Inferior parietal cortex (tissue), 1 donor: Measurements from ENCODE around the gene PDE4C.

Experiments
- DNase-seq: peaks from one replicate; pipeline ENCODE4 v3.0.0-alpha.2; 2016; ENCODE audit errors: extremely low spot score

Gene PDE4C

GRCh38 chr19:18225702-18226468 is at the start of gene PDE4C:
Gene PDE4C (minus strand): TSS chr19:18226438. CDS start chr19:18226415, 23 bp downstream.
- DNase-seq, result no peak

DNA sequence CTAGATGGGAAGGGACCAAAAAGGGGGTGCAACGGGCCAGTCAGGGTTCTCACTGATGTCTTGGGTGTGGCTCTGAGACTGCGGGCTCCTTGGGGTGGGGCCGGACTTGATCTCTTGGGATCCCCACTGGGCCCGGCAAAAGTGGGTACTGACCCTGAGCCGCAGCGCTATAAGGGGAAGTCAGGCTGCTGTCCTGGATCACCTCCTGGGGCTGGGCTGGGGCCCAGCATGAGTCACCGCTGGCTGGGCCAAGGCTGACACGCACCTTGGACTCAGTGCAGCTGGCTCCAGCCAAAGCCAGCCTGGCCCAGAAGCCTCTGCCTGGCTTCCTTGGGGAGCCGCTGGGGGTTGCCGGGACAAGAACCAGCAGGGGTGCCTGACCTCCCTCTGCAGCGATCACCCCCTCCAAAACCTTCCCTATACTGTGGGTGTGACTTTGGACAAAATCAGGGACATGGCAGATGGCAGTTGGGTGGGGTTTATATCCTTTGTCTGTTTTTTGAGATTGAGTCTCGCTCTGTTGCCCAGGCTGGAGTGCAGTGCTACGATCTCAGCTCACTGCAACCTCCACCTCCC is 48.6 kb upstream of the PDE4C start:
- DNase-seq, result peak; percentile 64

DNA sequence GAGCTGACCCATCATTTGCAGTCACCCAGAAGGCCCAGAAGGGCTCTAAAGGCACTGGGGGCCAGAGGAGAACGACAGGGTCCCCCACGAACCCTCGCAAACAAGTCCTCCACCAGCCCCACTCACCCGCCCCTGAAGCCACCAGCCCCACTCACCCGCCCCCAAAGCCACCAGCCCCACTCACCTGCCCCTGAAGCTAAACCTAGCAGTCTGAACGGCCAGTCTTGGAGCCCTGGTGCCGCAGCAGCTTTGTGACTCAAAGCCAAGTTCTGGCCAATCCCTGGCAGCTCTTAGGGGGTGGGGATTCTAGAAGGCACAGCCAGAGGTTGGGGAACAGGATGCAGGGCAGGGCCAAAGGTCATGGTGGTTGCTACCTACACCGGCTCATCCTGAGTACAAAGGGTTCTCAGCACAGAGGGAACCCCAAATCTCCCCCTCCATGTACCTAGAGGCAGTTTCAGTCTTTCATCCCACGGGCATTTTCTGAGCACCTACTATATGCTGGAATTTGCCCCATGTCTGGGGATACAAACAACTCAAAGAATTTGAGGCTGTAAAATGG is 48.1 kb upstream of the PDE4C start, which contains the start of gene IQCN:
IQCN (minus strand) TSS at position 234 of the 562 bp plus-strand sequence. CDS start 4,974 bp downstream, outside the sequence.
- DNase-seq, result no peak

GRCh38 chr19:18273561-18274218 is 47.5 kb upstream of the PDE4C start:
- DNase-seq, result no peak

GRCh38 chr19:18271433-18271841 is 45.2 kb upstream of the PDE4C start:
- no peak for DNase-seq

DNA sequence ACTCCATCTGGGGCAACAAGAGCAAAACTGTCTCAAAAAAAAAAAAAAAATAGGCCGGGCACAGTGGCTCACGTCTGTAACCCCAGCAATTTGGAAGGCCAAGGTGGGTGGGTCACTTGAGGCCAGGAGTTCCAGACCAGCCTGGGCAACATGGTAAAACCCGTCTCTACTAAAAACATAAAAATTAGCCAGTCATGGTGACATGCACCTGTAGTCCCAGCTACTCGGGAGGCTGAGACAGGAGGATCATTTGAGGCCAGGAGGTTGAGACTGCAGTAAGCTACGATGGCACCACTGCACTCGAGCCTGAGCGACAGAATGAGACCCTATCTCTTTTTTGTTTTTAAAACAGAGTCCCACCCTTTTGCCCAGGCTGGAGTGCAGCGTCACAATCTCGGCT is 44.1 kb upstream of the PDE4C start:
- DNase-seq, result no peak

DNA sequence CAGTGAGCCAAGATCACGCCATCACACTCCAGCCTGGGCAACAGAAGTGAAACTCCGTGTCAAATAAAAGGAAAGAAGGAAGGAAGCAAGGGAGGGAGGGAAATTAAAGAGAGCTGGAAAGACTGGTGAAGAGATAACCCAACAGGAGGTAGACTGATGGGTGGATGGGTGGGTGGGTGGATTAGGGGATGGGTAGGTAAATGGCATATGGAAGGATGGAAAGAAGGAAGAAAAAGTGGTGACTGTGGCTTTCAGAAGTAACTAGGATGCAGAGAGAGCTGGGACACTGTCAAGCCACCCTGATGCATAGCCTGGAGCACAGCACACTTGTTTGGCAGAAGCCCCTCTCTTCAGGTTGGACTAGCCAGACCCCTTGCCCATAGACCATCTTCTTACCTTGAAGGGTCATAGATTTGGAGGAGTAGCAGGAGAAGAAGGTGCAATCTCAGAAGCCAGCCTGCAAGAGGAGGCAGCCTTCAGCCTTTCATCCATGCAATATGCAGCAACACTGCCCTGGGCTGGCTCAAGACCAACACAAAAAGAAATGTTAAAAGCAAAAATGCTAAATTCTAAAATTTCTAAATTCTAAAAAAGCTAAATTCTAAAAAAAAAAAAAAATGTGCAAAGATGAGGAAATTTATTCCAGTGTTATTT is 43.0 kb upstream of the PDE4C start:
- no peak for DNase-seq

- DNase-seq, result no peak
These were observed 40.8 kb upstream of the PDE4C start for GRCh38 chr19:18266771-18267686.

GRCh38 chr19:18265582-18265981 is 39.3 kb upstream of the PDE4C start:
- no peak for DNase-seq

DNA sequence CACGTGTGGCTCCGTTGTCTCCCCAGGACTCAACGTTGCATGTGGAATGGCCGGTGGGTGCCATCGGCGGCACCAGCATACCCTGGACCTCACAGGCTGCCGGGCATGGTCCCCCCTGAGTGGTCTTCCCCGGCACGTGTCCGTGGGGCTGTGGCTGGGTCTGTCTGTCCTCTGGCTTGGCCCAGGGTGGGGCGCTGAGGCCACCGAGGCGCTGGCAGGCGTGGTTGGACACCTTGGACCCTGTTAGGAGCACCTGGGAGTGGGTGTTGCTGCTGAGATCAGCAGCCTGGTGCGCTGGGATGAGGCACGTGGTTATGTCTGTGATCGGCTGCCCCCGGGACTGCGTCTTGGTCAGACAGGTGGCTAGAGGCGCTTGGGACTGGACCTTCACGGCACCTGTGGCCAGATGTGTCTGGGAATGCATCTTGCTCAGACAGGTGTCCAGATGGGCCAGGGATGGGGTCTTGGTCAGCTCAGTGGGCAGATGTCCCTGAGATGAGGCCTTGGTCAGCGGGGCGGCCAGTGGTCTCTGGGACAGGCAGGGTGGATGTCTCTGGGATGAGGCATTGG is 38.8 kb upstream of the PDE4C start:
- no peak for DNase-seq

GRCh38 chr19:18264137-18264854 is 38.1 kb upstream of the PDE4C start:
- DNase-seq, result no peak

DNA sequence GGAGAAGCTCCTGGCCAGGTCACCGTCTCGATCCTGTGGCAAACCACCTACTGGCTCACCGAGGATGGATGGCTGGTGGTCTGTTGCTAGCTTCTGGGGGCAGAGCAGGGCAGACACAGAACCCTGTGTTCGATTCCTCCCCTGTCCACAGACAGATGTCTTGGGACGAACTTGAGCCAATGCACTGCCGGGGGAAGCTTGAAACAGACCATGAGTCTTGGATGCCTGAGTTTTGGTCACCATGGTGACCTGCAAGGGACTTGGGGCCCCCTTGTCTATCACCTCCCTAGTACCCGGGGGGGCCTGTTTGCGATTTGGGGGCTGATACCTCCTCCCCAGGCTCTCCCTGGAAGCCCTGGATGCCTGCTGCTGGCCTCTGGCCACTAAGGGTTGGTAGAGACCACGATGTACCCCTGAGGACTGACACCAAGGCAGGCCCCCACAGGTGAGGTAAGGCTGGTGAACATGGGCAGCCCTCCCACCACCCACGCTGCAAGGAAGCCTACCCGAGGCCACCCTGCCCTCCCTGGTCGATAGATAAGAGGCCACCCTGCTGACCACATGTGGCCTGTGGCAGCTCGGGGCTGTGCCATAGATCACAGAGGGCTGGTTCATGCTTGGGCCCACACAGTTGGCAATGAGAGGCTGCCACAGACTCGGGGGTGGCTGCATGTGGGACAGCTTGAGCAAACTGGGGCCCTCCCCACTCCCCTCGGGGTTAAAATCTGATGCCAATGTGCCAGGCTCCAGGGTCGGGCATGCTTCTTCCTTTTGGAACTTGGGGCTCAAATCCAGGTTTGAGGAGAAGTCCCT is 37.3 kb upstream of the PDE4C start:
- no peak for DNase-seq

- no peak for DNase-seq
These were observed 36.7 kb upstream of the PDE4C start for GRCh38 chr19:18262917-18263316.

DNA sequence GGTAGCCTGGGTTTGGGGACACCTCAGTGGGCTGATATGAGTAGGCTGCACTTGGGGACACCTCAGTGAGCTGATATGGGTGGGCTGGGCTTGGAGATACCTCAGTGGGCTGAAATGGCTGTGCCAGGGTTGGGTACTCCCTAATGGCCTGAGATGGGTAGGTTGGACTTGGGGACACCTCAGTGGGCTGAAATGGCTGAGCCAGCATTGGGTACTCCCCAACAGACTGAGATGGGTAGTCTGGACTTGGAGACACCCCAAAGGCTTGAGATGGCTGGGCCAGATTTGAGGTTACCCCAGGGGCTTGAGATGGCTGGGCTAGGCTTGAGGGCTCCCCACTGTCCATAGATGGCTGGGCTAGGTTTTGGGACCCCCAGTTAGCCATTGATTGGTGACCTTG is 35.9 kb upstream of the PDE4C start:
- no peak for DNase-seq

- DNase-seq, result no peak
These were observed 35.2 kb upstream of the PDE4C start for GRCh38 chr19:18261474-18261873.

- DNase-seq, result no peak
These were observed 33.7 kb upstream of the PDE4C start for GRCh38 chr19:18259893-18260292.

DNA sequence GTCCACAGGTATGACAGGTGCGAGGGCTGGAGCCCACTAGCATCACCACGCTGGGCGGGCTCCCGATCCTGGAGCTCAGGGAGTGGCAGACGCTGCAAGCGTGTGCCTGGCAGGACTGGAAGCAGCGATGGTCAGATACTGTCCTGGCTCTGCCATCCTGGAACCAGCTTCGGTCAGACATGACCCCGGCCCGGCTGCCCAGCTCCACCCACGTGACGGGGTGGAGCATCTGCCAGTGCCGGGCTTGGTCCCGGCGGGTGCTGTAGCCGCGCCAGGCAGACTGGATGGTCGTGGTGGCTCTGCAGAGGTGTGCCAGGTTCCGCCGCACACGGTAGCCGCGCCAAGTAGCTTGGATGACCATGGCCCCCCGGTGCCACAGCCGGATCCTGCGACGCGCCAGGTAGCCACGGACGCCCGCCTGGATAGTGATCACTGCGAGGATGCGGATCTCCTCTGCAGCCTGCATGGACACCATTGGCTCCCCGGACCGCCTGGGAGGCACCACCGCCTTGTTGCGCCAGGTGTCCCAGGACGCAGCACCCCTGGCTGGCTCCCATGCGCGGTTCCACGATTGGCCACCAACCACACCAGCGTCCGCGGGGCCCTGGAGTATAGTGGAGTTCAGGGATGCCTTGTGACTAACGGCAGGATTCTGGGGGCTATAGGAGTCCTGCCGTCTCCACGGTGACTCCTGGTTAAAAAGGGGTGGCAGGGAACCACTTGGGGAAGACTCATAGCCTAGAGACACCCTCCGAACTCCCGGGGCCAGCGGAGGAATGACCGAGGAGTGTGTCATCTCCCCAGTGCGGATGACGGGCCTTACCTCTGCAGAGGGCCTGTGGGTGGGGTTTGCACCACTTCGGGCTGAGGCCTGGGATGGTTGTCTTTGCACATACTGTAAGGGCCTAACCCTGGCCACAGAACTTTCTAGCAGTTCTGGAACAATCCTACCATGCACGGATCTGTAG is 31.5 kb upstream of the PDE4C start:
- DNase-seq, result no peak
